GM12878 (cell line): ENCODE measurements around the gene LRRC55. TPM values are rescaled to one million over a fixed set of nuclear protein-coding genes. Genes with fewer than 3 reads are reported as not detected.

ENCODE experiments used
- ATAC-seq: fragments of 200-7000 bp; cut with Tn5 transposase; 3 replicates; pipeline ENCODE4 v1.9.1; 2020; ENCODE audit warnings: mild to moderate bottlenecking, moderate library complexity
- BruUV-seq: library from RNA; stranded (reverse); fragments of 400-500 nt; replicated peaks from 2 replicates; lab custom pipeline; 2021; lab: Mats Ljungman, UMichigan
- CTCF ChIA-PET: fragments of 300-600 bp; sonication (Branson Sonifier 250); formaldehyde crosslinking; extraction: SDS; loops from one replicate; lab custom pipeline; 2021; ENCODE audit warnings: inconsistent platforms; lab: Yijun Ruan, JAX
- POLR2A ChIA-PET: fragments of 350-600 bp; formaldehyde crosslinking; extraction: SDS; loops from one replicate; lab custom pipeline; 2021; ENCODE audit warnings: inconsistent platforms; lab: Charles Lee
- RAD21 ChIA-PET: fragments of 300-600 bp; sonication (Branson Sonifier 250); formaldehyde crosslinking; loops from one replicate; lab custom pipeline; 2023; ENCODE audit warnings: antibody characterized with exemption; ENCODE audit not compliant: unreplicated experiment; lab: Charles Lee
- SMC1A ChIA-PET: fragments of 300-600 bp; sonication (Branson Sonifier 250); formaldehyde crosslinking; loops from one replicate; lab custom pipeline; 2023; ENCODE audit not compliant: unreplicated experiment, uncharacterized antibody; lab: Charles Lee
- DNase-seq: peaks from one replicate; pipeline ENCODE4 v3.0.0-alpha.2; 2011; ENCODE audit warnings: low read depth, low spot score
- FAIRE-seq: peaks from 3 replicates; lab custom pipeline; 2011; peaks lifted over from hg19 to GRCh38; lab: Jason Lieb, UNC
- H2AFZ ChIP-seq: 2 replicates; pipeline ENCODE4 v1.6.0; 2011; ENCODE audit warnings: low read depth, low read length, control low read depth; ENCODE audit not compliant: control insufficient read depth
- H3K27ac ChIP-seq: 2 replicates; pipeline ENCODE4 v1.5.1; 2011; ENCODE audit warnings: control low read depth; ENCODE audit not compliant: control insufficient read depth, insufficient read depth
- H3K27me3 ChIP-seq, 2 experiments: replicated peaks in 1 of 2; 2 replicates each; pipeline versions ENCODE4 v1.6.0 to v1.6.1; 2011; ENCODE audit warnings: low read length in 1 of 2; ENCODE audit not compliant: control insufficient read depth in 2 of 2, insufficient read depth in 2 of 2
- H3K36me3 ChIP-seq, 2 experiments: 2 replicates each; pipeline ENCODE4 v1.5.1; 2011; ENCODE audit warnings: low read length in 1 of 2; ENCODE audit not compliant: control insufficient read depth in 2 of 2, insufficient read depth in 2 of 2
- H3K4me1 ChIP-seq: 2 replicates; pipeline ENCODE4 v1.6.1; 2011; ENCODE audit warnings: mild to moderate bottlenecking, low read length, moderate library complexity, mixed read lengths; ENCODE audit not compliant: control insufficient read depth, insufficient read depth
- H3K4me2 ChIP-seq: 2 replicates; pipeline ENCODE4 v1.6.0; 2011; ENCODE audit warnings: control low read depth; ENCODE audit not compliant: control insufficient read depth, insufficient read depth
- H3K4me3 ChIP-seq: fragments of 200-600 bp; sonication (generic); 2 replicates; pipeline ENCODE4 v1.5.1; 2016
- H3K79me2 ChIP-seq: 2 replicates; pipeline ENCODE4 v1.6.0; 2011; ENCODE audit warnings: low read length; ENCODE audit not compliant: control insufficient read depth, insufficient read depth
- H3K9ac ChIP-seq: 2 replicates; pipeline ENCODE4 v1.8.0; 2011; ENCODE audit warnings: low read length, control low read depth, mixed read lengths; ENCODE audit not compliant: control insufficient read depth, insufficient read depth
- H3K9me3 ChIP-seq: replicated peaks from 3 replicates; pipeline ENCODE4 v1.5.1; 2011; ENCODE audit warnings: mild to moderate bottlenecking, low read length; ENCODE audit not compliant: control insufficient read depth, insufficient read depth
- H4K20me1 ChIP-seq: 2 replicates; pipeline ENCODE4 v1.6.0; 2011; ENCODE audit not compliant: control insufficient read depth, insufficient read depth
- CBX3 ChIP-seq: fragments of 200-600 bp; sonication (generic); IDR thresholded peaks from 2 replicates; pipeline ENCODE4 v1.6.1; 2016; ENCODE audit warnings: low read depth, borderline replicate concordance
- CBX5 ChIP-seq: sonication (generic); IDR thresholded peaks from 2 replicates; pipeline ENCODE4 v1.6.1; 2016; ENCODE audit warnings: low read depth, moderate library complexity, mild to moderate bottlenecking, inconsistent platforms
- DPF2 ChIP-seq: fragments of 450-650 bp; IDR thresholded peaks from 2 replicates; pipeline ENCODE4 v1.6.1; 2017; ENCODE audit warnings: mild to moderate bottlenecking
- EP300 ChIP-seq, 2 experiments: fragments of 150-350 bp in 1 of 2; IDR thresholded peaks; 2 replicates each; pipeline ENCODE4 v1.6.1; 2011 to 2012; ENCODE audit warnings: low read depth in 2 of 2, low read length in 2 of 2, borderline replicate concordance in 1 of 2, improper control_type of control experiment in 1 of 2, inconsistent platforms in 1 of 2; ENCODE audit not compliant: control insufficient read depth in 1 of 2
- IRF4 ChIP-seq: IDR thresholded peaks from 2 replicates; pipeline ENCODE4 v1.6.1; 2011; ENCODE audit warnings: low read depth, low read length
- MAX ChIP-seq: IDR thresholded peaks from 2 replicates; pipeline ENCODE4 v1.6.1; 2012; ENCODE audit warnings: low read depth, low read length, improper control_type of control experiment
- NFXL1 ChIP-seq: fragments of 450-650 bp; IDR thresholded peaks from 2 replicates; pipeline ENCODE4 v1.6.1; 2017; ENCODE audit warnings: antibody characterized with exemption, mild to moderate bottlenecking, borderline replicate concordance
- PML ChIP-seq: IDR thresholded peaks from 2 replicates; pipeline ENCODE4 v1.6.1; 2012; ENCODE audit warnings: low read length, inconsistent platforms
- PRDM15 ChIP-seq: fragments of 450-650 bp; formaldehyde crosslinking; IDR thresholded peaks from 2 replicates; pipeline ENCODE4 v1.4.0; 2020; ENCODE audit warnings: mild to moderate bottlenecking, moderate library complexity
- REST ChIP-seq: IDR thresholded peaks from 2 replicates; pipeline ENCODE4 v1.6.1; 2012; ENCODE audit warnings: mild to moderate bottlenecking, low read depth, low read length
- SREBF2 ChIP-seq: IDR thresholded peaks from 2 replicates; pipeline ENCODE4 v1.6.1; 2012; ENCODE audit warnings: mild to moderate bottlenecking, low read length
- ZNF274 ChIP-seq: IDR thresholded peaks from one replicate; pipeline ENCODE4 v1.8.0; 2011; ENCODE audit not compliant: insufficient read length, insufficient read depth
- ZZZ3 ChIP-seq: IDR thresholded peaks from 2 replicates; pipeline ENCODE4 v1.6.1; 2011; ENCODE audit warnings: low read depth; ENCODE audit not compliant: control insufficient read depth, insufficient read length
- WGBS: methylation state at CpG from one replicate; pipeline ENCODE4 v1.1.6; 2016; ENCODE audit warnings: low lambda C conversion rate; ENCODE audit not compliant: insufficient replicate concordance, insufficient coverage; ENCODE audit errors: missing lambda C conversion rate; 5-methylcytosine and 5-hydroxymethylcytosine counted together
- in situ Hi-C: fragments of 300-500 bp; cut with MboI; formaldehyde crosslinking; loops from 9 replicates; pipeline ENCODE4 v1.14.3; 2018; ENCODE audit warnings: mixed read lengths
- intact Hi-C: fragments of 100-400 bp; cut with micrococcal nuclease; formaldehyde crosslinking; loops from one replicate; pipeline ENCODE4 v1.14.2; 2022; ENCODE audit not compliant: unreplicated experiment
- polyA plus RNA-seq, 11 experiments: library from polyadenylated mRNA; depleted of rRNA in 4 of 11; unstranded in 6 of 11; stranded (reverse) in 5 of 11; fragments of >200 nt; fragmentation: Nextera tagmentation in 4 of 11; fragmentation: Illumina TruSeq in 1 of 11; extraction: Ambion mirVana in 4 of 11; extraction: Trizol in 1 of 11; gene quantifications; 1 replicate in 1 of 11; 2 replicates in 10 of 11; pipeline versions ENCODE4 v1.2.1 to v1.2.3, GENCODE V29; 2011 to 2016; ENCODE audit warnings: inconsistent platforms in 2 of 11, missing spikeins in 2 of 11, low read depth in 1 of 11
- total RNA-seq, 4 experiments: library from RNA; depleted of rRNA in 3 of 4; stranded (reverse); fragments of >200 nt in 3 of 4; fragmentation: Illumina TruSeq in 1 of 4; extraction: Trizol in 1 of 4; gene quantifications; 2 replicates each; pipeline versions ENCODE4 v1.2.1 to v1.2.3, GENCODE V29; 2013 to 2021

The LRRC55 gene
- total and polyA plus RNA-seq, 10 of the 15 experiments (the other 5 are each of a cell fraction or from before 2014, with no cell fraction given) = 0.01 to 0.04 TPM; not detected in 8

GRCh38 chr11:57148621-57149020 lies 33.1 kb upstream of the LRRC55 start:
- intact Hi-C loops (no loop called here), in situ Hi-C loops (no loop called here)
- Histone ChIP-seq H2AFZ (no peak overlapping the region), H3K9me3 (no peaks in the 10 kb centered on the region), H3K79me2 (no peaks in the 10 kb centered on the region), H3K4me1 (no peaks in the 10 kb centered on the region), H3K4me3 (no peak overlapping the region), H3K36me3 (no peaks in the 10 kb centered on the region), H4K20me1 (no peaks in the 10 kb centered on the region), H3K9ac (no peak overlapping the region), H3K4me2 (no peak overlapping the region), H3K27ac (no peak overlapping the region), H3K27me3 (peaks cover 2% of the 10 kb centered on the region in 2 experiments)
- no TSS peak for BruUV-seq
- ChIA-PET SMC1A (interaction anchor here (0.9 kb wide), 1 partner anchor 100 kb away, joined by 3 read pairs; no protein-coding TSS in a partner anchor), RAD21 (no interaction called here), POLR2A (no interaction called here), CTCF (no interaction called here)
- no peak for DNase-seq
- TF ChIP-seq MAX (no peak), IRF4 (no peak), NFXL1 (no peak), PRDM15 (CRISPR knock-in tag) (no peak), EP300 (IDR thresholded peaks at IDR 0.05; ENCODE audit: borderline replicate concordance in 1 of 2, control insufficient read depth in 1 of 2, low read depth in 2 of 2, low read length in 2 of 2) (no peak), ZZZ3 (no peak), ZNF274 (no peak), PML (no peak), DPF2 (no peak), SREBF2 (no peak), CBX5 (no peak), REST (no peak), CBX3 (no peak)
- ATAC-seq = no peak
- WGBS = 6% methylated on average over 5 of the region's 5 CpGs
- FAIRE-seq = no peak
